ENCODE results near the gene CAMK4.

The CAMK4 gene

GRCh38 chr5:111480346-111480745 lies 256.2 kb downstream of the CAMK4 start:
- no peak overlapping the region for H3K4me3 ChIP-seq (ENCODE audit: low read length)
- H3K27ac ChIP-seq (ENCODE audit: low read depth, low read length), result no peak overlapping the region
- no peaks in the 10 kb centered on the region for H3K9me3 ChIP-seq (ENCODE audit: control insufficient read depth, insufficient read depth, low read length)
- no peak for TF ChIP-seq EZH2phosphoT487 (IDR thresholded peaks at IDR 0.05; ENCODE audit: borderline replicate concordance, low read length)
- TF ChIP-seq, protein P1, sequence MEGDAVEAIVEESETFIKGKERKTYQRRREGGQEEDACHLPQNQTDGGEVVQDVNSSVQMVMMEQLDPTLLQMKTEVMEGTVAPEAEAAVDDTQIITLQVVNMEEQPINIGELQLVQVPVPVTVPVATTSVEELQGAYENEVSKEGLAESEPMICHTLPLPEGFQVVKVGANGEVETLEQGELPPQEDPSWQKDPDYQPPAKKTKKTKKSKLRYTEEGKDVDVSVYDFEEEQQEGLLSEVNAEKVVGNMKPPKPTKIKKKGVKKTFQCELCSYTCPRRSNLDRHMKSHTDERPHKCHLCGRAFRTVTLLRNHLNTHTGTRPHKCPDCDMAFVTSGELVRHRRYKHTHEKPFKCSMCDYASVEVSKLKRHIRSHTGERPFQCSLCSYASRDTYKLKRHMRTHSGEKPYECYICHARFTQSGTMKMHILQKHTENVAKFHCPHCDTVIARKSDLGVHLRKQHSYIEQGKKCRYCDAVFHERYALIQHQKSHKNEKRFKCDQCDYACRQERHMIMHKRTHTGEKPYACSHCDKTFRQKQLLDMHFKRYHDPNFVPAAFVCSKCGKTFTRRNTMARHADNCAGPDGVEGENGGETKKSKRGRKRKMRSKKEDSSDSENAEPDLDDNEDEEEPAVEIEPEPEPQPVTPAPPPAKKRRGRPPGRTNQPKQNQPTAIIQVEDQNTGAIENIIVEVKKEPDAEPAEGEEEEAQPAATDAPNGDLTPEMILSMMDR (IDR thresholded peaks at IDR 0.05; ENCODE audit: low read depth, low read length, poor library complexity, severe bottlenecking), result no peak
- H3K27me3 ChIP-seq (ENCODE audit: control insufficient read depth, low read length), result no peaks in the 10 kb centered on the region
- H3K79me2 ChIP-seq (ENCODE audit: control insufficient read depth, low read length), result no peaks in the 10 kb centered on the region
- H3K9me2 ChIP-seq (replicated peaks; ENCODE audit: control insufficient read depth, low read length), result no peaks in the 10 kb centered on the region
- H3K4me2 ChIP-seq (ENCODE audit: low read length), result no peak overlapping the region
- no peaks in the 10 kb centered on the region for H3K4me1 ChIP-seq (ENCODE audit: control insufficient read depth, low read length)
- H4K20me1 ChIP-seq (ENCODE audit: control insufficient read depth, insufficient read depth, low read depth, low read length), result no peaks in the 10 kb centered on the region
- no peaks in the 10 kb centered on the region for H3F3A ChIP-seq (ENCODE audit: control insufficient read depth, insufficient read depth)
- H3K36me3 ChIP-seq (ENCODE audit: control insufficient read depth, low read length), result no peaks in the 10 kb centered on the region

- H3K4me3 ChIP-seq (ENCODE audit: low read length), result no peak overlapping the region
- no peaks in the 10 kb centered on the region for H4K20me1 ChIP-seq (ENCODE audit: control insufficient read depth, insufficient read depth, low read depth, low read length)
- H3K36me3 ChIP-seq (ENCODE audit: control insufficient read depth, low read length), result no peaks in the 10 kb centered on the region
- no peaks in the 10 kb centered on the region for H3K9me2 ChIP-seq (replicated peaks; ENCODE audit: control insufficient read depth, low read length)
- no peak for TF ChIP-seq EZH2phosphoT487 (IDR thresholded peaks at IDR 0.05; ENCODE audit: borderline replicate concordance, low read length)
- TF ChIP-seq, protein P1 (IDR thresholded peaks at IDR 0.05; ENCODE audit: low read depth, low read length, poor library complexity, severe bottlenecking), result no peak
- H3K4me2 ChIP-seq (ENCODE audit: low read length), result no peak overlapping the region
- H3K27ac ChIP-seq (ENCODE audit: low read depth, low read length), result no peak overlapping the region
- no peaks in the 10 kb centered on the region for H3K9me3 ChIP-seq (ENCODE audit: control insufficient read depth, insufficient read depth, low read length)
- H3K27me3 ChIP-seq (ENCODE audit: control insufficient read depth, low read length), result no peaks in the 10 kb centered on the region
- H3K79me2 ChIP-seq (ENCODE audit: control insufficient read depth, low read length), result no peaks in the 10 kb centered on the region
- no peaks in the 10 kb centered on the region for H3F3A ChIP-seq (ENCODE audit: control insufficient read depth, insufficient read depth)
- no peaks in the 10 kb centered on the region for H3K4me1 ChIP-seq (ENCODE audit: control insufficient read depth, low read length)
These were observed 261.9 kb downstream of the CAMK4 start for GRCh38 chr5:111486055-111486454.

DNA sequence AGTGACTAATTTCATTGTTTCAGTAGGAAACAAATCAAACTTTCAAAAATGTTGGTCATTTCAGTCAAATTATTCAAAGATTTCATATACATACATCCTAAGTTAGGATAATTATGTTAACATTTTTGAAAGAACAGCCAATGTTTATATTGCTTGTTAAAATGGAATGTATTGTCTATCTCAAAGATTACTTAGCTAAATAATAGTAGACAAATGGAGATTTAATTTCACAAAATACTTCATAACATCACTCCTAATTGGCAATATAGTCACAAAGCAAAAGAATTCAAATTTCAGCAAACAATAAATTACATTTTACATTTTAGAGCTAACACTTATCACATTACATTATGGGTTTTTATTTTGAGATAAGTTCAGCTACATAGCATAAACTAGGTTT lies 262.7 kb downstream of the CAMK4 start:
- Histone ChIP-seq H3K9me3 (ENCODE audit: control insufficient read depth, insufficient read depth, low read length) (no peaks in the 10 kb centered on the region), H4K20me1 (ENCODE audit: control insufficient read depth, insufficient read depth, low read depth, low read length) (no peaks in the 10 kb centered on the region)

More for the DNA sequence above, 262.7 kb downstream of the CAMK4 start:
- no peak for TF ChIP-seq EZH2phosphoT487 (IDR thresholded peaks at IDR 0.05; ENCODE audit: borderline replicate concordance, low read length)
- TF ChIP-seq, protein P1 (IDR thresholded peaks at IDR 0.05; ENCODE audit: low read depth, low read length, poor library complexity, severe bottlenecking), result no peak
- Histone ChIP-seq H3K9me2 (replicated peaks; ENCODE audit: control insufficient read depth, low read length) (no peaks in the 10 kb centered on the region), H3K4me1 (ENCODE audit: control insufficient read depth, low read length) (no peaks in the 10 kb centered on the region), H3K4me3 (ENCODE audit: low read length) (no peak overlapping the region), H3K27me3 (ENCODE audit: control insufficient read depth, low read length) (no peaks in the 10 kb centered on the region), H3K4me2 (ENCODE audit: low read length) (no peak overlapping the region), H3K36me3 (ENCODE audit: control insufficient read depth, low read length) (no peaks in the 10 kb centered on the region), H3F3A (ENCODE audit: control insufficient read depth, insufficient read depth) (no peaks in the 10 kb centered on the region), H3K27ac (ENCODE audit: low read depth, low read length) (no peak overlapping the region), H3K79me2 (ENCODE audit: control insufficient read depth, low read length) (no peaks in the 10 kb centered on the region)
